Measurements from ENCODE around the gene CNOT10.

The CNOT10 gene

DNA sequence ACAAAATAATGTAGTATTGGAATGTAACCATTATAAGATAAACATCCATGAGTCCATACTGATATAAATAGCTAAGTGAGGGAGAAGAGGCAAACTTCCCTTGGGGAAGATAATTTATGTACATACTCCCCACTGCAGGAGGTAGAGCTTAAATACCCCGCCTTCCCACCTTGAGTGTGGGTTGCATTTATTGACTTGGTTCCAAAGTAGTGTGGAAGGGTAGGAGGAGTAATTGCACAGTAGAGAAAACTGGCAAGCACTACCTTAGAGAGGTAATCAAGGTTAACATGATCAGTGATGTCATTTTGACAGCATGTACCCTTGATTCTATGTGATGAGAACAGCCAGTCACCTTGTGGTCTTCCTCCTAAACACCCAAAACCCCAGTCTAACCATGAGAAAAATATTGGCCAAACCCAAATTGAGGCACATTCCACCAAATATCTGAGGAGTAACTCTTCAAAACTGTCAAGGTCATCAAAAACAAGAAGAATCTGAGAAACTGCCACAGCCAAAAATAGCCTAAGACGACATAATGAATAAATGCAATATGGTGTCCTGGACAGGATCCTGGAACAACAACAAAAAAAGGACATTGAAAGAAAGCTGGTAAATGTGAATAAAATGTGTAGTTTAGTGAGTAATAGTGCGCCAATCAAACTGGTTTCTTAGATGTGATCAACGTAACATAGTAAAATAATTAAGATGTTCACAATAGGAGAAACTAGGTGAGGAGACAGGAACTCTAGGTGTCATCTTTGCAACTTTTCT, 774 bp upstream of the CNOT10 start:
- H3K27ac ChIP-seq (ENCODE audit: low read depth, low read length, poor library complexity, severe bottlenecking) = peak overlapping the region; percentile 30
- H3K79me2 ChIP-seq (ENCODE audit: insufficient read depth, low read length) = peaks cover 21% of the 10 kb centered on the region
- peak overlapping the region; percentile 60 for H3K9ac ChIP-seq (ENCODE audit: low read length)
- H3K4me3 ChIP-seq (ENCODE audit: low read depth, low read length, poor library complexity, severe bottlenecking) = peak overlapping the region; percentile 84
- H3F3A ChIP-seq (ENCODE audit: insufficient read depth, low read length) = no peaks in the 10 kb centered on the region
- no peaks in the 10 kb centered on the region for H3K9me2 ChIP-seq (ENCODE audit: low read depth, low read length)
- peak overlapping the region; percentile 67 for H3K4me2 ChIP-seq (ENCODE audit: low read length)
- no peaks in the 10 kb centered on the region for H4K20me1 ChIP-seq (ENCODE audit: insufficient read depth, low read length)
- TF ChIP-seq, protein P1, sequence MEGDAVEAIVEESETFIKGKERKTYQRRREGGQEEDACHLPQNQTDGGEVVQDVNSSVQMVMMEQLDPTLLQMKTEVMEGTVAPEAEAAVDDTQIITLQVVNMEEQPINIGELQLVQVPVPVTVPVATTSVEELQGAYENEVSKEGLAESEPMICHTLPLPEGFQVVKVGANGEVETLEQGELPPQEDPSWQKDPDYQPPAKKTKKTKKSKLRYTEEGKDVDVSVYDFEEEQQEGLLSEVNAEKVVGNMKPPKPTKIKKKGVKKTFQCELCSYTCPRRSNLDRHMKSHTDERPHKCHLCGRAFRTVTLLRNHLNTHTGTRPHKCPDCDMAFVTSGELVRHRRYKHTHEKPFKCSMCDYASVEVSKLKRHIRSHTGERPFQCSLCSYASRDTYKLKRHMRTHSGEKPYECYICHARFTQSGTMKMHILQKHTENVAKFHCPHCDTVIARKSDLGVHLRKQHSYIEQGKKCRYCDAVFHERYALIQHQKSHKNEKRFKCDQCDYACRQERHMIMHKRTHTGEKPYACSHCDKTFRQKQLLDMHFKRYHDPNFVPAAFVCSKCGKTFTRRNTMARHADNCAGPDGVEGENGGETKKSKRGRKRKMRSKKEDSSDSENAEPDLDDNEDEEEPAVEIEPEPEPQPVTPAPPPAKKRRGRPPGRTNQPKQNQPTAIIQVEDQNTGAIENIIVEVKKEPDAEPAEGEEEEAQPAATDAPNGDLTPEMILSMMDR (IDR thresholded peaks at IDR 0.05; ENCODE audit: low read length) = no peak
- TF ChIP-seq EZH2 (IDR thresholded peaks at IDR 0.05; ENCODE audit: borderline replicate concordance, low read length) = no peak
- peaks cover 8% of the 10 kb centered on the region; the same call in 1 of the 2 replicates for H3K36me3 ChIP-seq (ENCODE audit: insufficient read depth, low read length)
- H3K27me3 ChIP-seq (ENCODE audit: insufficient read depth, low read length) = no peaks in the 10 kb centered on the region
- H3K9me3 ChIP-seq (ENCODE audit: low read length) = no peaks in the 10 kb centered on the region
- peak overlapping the region; percentile 64 for H2AFZ ChIP-seq (ENCODE audit: low read length)
- peaks cover 23% of the 10 kb centered on the region for H3K4me1 ChIP-seq (ENCODE audit: insufficient read depth, low read length, severe bottlenecking)

DNA sequence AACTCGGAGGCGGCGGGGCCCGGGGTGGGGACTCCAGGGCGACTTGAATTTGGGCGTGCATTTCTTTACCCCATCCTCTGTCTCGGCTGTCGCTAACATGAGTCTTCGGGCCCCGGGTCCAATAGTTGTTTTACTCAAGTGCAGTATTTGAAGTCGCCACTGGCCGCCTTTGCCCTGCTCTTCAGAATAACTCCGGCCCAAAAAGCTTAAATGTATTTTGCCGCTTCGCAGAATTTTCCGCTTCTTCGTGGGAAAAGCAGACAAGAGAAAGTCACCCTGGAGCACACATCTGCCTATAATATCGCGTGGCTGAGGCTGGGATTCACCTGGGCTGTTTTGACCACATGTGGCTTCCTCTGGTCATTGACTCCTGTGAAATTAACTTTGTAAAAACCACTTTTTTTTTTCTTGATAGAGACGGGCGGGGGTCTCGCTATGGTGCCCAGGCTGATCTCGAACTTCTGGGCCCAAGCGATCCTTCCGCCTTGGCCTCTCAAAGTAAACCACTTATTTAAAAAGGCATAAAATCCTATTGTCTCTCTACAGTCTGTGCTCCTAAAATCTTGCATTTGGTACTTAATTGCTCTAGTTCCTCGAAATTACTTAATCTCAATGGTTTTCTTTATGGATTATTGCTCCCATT, 676 bp downstream of the CNOT10 start:
- Histone ChIP-seq H2AFZ (ENCODE audit: low read length) (no peak overlapping the region), H4K20me1 (ENCODE audit: insufficient read depth, low read length) (no peaks in the 10 kb centered on the region), H3K4me1 (ENCODE audit: insufficient read depth, low read length, severe bottlenecking) (peaks cover 23% of the 10 kb centered on the region), H3K27ac (ENCODE audit: low read depth, low read length, poor library complexity, severe bottlenecking) (peak overlapping the region; percentile 36), H3K9me3 (ENCODE audit: low read length) (no peaks in the 10 kb centered on the region), H3K9me2 (ENCODE audit: low read depth, low read length) (no peaks in the 10 kb centered on the region), H3K4me3 (ENCODE audit: low read depth, low read length, poor library complexity, severe bottlenecking) (peak overlapping the region; percentile 84), H3K4me2 (ENCODE audit: low read length) (peak overlapping the region; percentile 67), H3K36me3 (ENCODE audit: insufficient read depth, low read length) (peaks cover 16% of the 10 kb centered on the region; the same call in 1 of the 2 replicates), H3K27me3 (ENCODE audit: insufficient read depth, low read length) (no peaks in the 10 kb centered on the region), H3K9ac (ENCODE audit: low read length) (peak overlapping the region; percentile 84), H3K79me2 (ENCODE audit: insufficient read depth, low read length) (peaks cover 30% of the 10 kb centered on the region), H3F3A (ENCODE audit: insufficient read depth, low read length) (no peaks in the 10 kb centered on the region)
- TF ChIP-seq, protein P1 (IDR thresholded peaks at IDR 0.05; ENCODE audit: low read length) = no peak

DNA sequence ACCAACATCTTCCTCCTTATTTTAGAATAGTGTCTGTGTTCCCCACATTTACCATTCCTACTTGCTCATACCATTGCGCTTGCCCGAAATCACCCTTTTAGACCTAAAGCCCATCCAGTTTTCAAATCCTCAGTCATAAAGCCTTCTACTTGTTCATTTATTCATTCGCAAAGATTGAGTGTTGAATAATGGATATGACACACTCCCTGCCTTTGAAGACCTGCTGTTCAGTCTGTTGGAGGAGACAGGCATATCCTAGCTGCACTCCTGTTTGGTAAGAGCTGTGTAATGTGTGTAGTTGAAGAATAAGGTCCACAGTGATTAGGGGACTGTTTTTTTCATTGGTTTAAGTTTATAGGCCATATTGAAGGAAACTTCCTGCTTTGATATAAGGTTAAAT, 1.7 kb downstream of the CNOT10 start:
- Histone ChIP-seq H3K79me2 (ENCODE audit: insufficient read depth, low read length) (peaks cover 30% of the 10 kb centered on the region), H3K27me3 (ENCODE audit: insufficient read depth, low read length) (no peaks in the 10 kb centered on the region), H3K4me2 (ENCODE audit: low read length) (peak overlapping the region; percentile 67), H2AFZ (ENCODE audit: low read length) (no peak overlapping the region), H3K4me1 (ENCODE audit: insufficient read depth, low read length, severe bottlenecking) (peaks cover 23% of the 10 kb centered on the region), H3K36me3 (ENCODE audit: insufficient read depth, low read length) (peaks cover 16% of the 10 kb centered on the region; the same call in 1 of the 2 replicates), H3K9ac (ENCODE audit: low read length) (peak overlapping the region; percentile 84), H4K20me1 (ENCODE audit: insufficient read depth, low read length) (no peaks in the 10 kb centered on the region), H3F3A (ENCODE audit: insufficient read depth, low read length) (no peaks in the 10 kb centered on the region), H3K4me3 (ENCODE audit: low read depth, low read length, poor library complexity, severe bottlenecking) (peak overlapping the region; percentile 84), H3K27ac (ENCODE audit: low read depth, low read length, poor library complexity, severe bottlenecking) (peak overlapping the region; percentile 1), H3K9me3 (ENCODE audit: low read length) (no peaks in the 10 kb centered on the region), H3K9me2 (ENCODE audit: low read depth, low read length) (no peaks in the 10 kb centered on the region)
- no peak for TF ChIP-seq EZH2 (IDR thresholded peaks at IDR 0.05; ENCODE audit: borderline replicate concordance, low read length)
- TF ChIP-seq, protein P1 (IDR thresholded peaks at IDR 0.05; ENCODE audit: low read length) = no peak

Measured in OCI-LY1 (cell line).